Stimulated activated naive CD4-positive, alpha-beta T cell (primary cell): Measurements from ENCODE around the gene STAT3.
"Not testable (repeated sequence)": the region's sequence is repeated elsewhere in the genome, so short reads cannot be mapped to it uniquely, and the experiment has no call there.

Source experiments
- DNase-seq, 6 experiments: peaks; one replicate each; lab custom pipeline; 2025; lab: John Stamatoyannopoulos, UW

STAT3 gene

DNA sequence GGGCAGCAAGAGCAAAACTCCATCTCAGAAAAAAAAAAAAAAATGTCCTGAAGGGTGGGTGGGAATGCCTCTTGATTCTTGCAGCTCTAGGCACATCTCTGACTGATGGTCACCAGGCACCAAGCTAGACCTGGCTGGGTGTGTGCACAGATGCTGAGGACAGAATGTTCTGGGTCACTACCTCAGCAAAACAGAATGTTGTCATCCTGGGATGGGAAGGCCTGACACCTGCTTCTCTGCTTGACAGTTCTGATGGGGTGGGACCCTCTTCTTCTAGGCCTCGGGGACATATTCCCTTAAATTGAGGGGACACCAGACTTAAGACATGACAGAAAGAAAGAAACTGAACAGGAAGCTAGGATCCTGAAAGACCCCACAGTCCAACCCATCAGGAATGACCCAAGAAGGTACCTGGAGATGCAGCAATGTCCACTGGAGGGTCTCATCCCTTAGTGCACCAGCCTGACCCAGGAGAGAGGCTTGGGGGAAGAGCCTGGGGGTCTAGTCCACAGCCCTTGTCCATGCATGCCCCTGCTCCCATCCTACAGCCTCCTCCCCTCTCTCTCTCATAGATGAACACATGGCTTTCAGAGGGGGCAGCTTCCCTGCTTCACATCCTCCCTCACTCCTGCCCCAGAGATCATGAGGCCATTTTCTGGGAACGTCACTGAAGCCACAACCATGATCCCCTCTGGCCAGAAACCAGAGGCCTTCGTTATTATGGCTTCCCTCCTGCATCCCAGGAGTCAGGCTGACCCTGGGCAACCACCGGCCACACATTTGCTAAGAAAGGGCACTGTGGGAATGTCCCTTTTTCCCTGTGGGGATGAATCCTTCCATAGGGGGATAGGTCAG, 108.2 kb downstream of the STAT3 start:
- DNase-seq: no peak

DNA sequence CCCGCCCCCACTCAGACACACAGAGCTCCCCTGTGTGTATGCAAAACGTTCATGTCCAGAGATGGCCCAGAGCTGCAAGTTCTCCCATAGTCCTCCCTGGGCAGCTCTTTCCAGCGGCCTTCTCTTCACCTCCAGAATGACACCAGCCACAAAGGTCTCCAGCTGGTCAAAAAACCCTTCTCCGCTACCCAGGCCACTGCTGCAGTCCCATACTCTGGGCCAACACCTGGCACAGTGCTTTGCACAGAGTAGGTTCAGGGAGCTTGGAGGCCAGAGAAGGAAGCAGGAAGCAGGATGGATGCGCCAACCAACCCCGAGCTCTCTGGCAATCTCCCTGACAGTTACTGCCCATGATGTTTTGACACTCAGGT, 110.9 kb downstream of the STAT3 start:
- peak in 1 of 6 experiments; percentile 11 for DNase-seq

DNA sequence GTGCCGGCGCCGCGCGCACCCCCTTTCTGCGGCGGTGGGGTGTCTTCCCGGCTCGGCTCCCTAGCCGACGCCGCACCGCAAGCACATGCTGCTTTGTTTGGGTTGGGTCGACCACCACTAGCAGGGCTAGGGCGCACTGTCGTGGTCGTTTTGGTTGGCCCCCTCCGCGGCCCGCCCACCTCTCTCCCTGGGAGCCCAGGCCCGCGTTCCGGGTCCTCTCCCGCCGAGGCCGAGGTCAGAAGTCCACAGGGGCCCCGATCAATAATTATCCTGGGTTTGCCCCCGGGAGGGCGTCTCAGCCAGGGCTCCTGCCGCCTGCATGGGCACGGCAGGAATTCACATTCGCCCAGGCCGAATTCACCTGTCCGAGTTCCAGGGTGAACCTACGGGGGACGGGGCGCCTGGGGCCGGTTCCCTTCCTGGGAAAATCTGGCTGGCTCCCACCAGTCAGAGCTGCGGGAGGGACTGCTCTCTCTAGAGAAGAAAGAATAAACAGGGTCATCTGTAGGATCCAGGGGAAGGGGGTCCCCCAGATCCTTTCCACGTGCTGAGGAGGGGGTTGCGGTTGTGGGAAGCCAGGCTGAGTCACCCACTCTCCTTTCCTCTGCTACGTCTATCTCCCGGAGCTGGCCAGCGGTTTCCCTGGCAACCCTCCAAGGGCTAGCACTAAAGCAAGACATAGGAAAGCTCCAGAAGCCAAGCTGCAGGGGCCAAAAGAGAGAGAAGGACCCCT, 111.5 kb downstream of the STAT3 start:
- peak in 1 of 6 experiments; percentile 9 for DNase-seq

DNA sequence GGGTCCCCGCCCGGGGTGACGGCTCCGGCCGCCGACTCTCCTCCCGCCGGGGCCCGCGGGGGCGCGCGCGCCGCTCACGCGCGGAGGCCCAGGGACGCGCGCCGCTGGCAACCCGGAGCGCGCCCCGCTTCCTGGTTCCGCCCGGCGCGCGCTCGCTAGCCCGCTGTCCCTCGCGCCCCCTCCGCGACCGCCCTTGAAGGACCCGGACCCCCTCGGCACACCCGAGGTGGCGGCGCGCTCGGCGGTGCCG, 112.0 kb downstream of the STAT3 start, which contains the start of gene STAT5B:
Gene STAT5B (minus strand): TSS at position 33 of the 250 bp plus-strand sequence. CDS start 44,264 bp downstream, outside the sequence.
- DNase-seq: peak; percentile 45 to 74 (median 56)

DNA sequence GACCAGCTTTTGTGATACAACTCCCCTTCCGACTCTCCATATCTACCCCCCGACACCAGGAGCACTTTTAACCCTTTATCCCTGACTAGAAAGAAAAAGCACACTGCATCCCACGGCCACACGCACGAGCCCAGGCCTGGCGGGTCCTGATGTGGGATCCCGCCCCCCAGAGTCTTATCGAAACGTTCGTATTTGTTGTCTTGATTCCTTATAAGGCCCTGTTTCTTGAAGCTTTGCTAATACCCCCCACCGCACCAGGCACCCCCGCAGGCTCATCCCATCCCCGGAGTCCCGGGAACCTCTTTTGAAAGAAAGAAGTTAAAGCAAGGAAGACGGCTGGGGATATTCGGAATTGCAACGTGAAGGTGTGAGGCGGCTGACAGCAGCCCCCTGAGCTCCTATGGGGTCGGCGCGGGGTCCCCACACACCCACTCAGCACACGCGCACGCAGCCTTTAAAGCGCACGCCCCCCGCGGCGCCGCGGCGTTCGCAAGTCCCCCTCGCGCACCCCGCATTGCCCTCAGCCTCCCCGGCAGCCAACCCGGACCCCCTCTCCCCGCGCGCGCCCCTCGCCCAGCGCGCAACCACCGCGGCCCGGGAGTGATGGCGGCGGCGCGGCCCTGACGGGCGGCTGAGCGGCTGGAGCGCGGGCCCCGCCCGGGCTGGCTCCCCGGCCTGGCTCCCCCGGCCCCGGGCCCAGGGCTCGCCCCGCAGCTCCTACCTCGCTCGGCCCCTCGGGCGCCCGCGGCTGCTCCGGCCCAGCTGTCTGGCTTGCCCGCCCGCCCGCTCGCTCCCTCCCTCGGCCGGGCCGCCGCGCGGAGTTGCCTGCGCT, 112.5 kb downstream of the STAT3 start:
- peak in 5 of 6 experiments; percentile 18 to 53 (median 45) for DNase-seq

DNA sequence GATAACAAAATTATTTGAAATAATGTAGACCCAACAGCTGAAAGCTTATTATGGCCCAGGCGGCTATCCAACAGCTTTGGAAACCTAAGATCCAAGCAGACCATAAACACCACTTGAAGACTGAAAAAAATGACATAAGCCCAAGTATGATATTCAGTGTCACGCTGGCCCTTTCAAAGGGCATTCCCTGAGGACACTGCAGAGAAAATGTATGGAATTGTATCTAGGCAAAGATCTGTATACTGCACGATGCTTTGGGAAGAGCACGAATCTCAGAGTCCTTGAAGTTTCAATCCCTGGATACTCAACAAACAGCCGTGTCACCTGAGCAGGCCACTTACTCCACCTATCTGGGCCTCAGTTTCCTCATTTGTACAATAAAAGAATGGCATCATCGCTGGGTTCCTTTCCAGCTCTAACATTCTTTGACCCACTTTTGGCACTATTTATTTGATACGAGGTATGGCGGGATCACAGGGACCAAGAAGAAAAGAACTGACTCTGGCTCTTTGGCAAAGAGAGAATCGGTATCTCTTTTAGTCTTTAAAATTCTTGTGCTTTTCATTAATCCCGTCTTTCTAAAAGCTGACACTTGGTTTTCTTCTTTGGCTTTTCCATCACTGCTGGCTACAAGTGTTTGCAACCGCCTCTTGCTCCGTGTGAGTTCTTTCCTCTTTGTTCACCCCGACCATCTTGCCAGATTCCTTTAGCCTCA, 113.3 kb downstream of the STAT3 start:
- DNase-seq: no peak

DNA sequence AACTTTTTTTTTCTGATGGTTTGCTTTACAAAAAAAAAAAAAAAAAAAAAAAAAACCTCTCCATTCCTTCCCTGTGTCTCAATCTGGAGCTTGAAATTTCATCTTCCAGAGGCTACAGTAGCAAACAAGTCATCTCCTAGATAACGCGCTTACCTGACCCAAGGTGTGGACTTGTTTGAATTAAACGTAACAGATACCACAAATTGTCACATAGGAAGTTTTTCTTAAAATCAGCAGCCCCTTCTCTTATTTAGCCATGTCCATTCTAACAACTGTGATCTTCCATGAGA, 114.0 kb downstream of the STAT3 start:
- no peak for DNase-seq

DNA sequence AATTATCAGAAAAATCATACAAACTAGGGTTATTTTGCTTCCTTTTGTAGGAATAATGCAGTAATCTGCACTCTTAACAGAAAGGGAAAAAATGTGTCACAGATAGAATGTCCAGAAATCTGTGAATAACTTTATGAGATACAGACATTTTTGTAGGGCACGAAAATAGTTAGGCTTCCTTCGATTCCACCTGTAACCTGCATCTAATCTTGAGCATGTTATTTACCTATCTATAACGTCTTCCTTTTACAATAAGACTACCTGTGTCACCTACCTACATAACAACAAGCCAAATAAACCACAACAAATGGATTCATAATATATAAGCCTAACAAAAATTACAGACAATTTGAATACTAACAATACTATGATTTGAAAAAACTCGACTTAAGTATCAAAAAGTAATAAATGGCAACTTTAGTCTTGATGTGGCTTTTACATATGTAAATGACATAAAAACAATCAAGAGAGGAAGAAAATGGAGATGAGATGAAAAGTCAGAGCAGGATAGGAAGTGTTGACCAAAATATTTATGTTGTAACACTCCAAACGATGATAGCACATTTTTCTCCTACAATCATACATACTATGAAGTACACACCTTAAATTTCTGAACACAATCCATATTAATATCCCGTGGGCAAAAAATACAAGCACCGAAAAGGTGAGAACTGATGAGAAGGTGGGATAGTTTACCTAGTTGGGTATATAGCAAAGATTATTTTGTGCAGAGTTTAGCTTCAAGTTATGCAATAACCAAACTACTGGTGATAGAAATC, 114.6 kb downstream of the STAT3 start:
- DNase-seq: peak in 2 of 6 experiments; percentile 31 to 32

DNA sequence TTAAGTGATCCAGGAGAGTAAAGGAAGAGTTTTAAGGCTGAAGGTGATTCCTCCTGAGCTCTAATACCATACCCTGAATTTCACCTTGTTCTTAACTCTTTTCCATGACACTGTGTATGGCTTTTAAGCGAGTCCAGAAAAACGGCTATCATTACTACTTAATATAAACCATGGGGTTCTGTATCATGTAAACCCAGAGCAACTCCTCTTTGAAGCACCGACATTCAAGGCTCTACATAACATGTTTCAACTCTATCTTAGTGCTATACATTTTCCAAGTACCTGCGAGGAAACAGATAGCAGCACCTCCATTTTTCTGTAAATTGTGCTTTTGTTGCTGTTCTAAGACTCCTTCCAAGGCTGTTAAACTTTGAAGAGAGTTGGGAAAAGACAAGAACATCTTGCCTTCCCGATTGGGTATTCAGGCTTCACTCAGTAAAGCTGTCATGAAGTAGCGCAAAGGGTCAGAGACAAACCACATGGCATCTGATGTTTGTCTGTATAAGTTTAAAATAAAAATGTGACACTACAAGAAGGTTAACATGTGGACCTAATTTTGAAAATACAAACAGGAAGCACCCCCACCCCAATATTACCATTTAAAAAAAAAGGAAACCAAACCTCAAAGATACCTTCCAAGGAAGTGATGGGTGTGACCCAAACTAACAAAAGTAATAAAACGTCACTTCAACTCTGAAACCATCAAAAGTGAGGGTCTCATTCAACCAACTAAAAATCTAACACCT, 115.9 kb downstream of the STAT3 start:
- DNase-seq: peak in 3 of 6 experiments; percentile 54 to 58 (median 56)

DNA sequence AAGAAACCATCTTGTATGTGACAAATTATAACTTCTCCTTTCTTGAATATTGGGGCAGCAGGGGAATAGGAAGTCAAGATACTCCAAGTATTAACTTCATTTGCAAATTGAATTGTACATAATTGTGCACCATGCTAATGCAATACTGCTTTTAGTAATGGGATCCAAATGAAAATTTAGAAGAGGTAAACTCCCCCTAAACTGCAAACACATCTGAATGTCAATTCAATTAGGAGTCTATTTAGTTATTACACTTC, 116.5 kb downstream of the STAT3 start:
- no peak for DNase-seq

DNA sequence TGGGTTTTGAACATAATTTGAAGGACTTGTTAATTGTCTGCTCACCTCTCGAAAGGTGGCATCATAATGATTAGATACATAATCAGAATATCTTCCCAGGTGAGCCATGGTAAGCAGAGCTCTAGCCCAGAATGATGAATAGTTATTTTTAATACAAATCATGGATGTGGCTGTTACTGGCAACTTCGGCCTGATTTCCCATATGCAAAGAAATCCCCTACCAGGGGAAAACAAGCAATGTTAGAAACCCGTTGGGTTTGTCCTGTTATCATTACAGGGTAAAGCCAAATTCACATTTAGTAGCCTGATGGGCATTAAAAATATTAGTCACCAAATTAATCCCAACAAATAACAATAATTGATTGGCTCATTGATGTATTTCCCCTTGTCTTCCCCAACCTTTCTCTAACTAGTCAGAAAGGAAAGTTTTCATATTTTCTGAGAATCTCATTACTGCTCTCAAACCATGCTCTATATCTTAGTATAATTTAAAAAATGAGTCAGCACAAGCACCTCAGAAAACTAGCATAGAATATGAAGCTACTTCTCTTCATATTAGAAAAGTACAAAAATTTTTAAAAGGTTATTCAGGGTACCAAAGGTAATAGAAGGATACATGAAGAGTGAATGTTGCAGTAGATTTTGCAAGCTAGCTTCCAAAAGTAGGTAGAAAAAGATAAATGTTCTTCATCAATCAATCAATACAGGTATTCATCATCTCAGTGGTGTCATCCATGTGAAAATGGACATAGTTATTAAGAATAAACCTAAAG, 117.0 kb downstream of the STAT3 start:
- DNase-seq: no peak

DNA sequence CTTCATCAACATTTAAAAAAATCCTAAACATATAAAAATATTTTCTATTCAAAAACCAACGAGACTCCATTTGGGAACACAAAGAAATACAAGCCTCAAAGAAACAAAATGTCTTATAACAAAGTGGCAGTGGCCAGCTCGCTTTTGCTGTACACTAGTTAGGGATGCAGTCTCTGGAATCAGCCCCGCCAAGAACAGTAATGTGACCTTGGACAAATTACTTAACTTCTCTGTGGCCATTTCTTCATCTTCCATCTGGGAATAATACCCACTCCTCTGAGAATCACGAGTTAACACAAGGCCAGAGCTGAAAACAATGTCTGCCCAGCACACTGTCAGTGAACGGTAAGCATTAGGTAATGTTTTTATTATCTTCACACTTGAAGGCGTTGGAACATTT, 117.6 kb downstream of the STAT3 start:
- DNase-seq: no peak

DNA sequence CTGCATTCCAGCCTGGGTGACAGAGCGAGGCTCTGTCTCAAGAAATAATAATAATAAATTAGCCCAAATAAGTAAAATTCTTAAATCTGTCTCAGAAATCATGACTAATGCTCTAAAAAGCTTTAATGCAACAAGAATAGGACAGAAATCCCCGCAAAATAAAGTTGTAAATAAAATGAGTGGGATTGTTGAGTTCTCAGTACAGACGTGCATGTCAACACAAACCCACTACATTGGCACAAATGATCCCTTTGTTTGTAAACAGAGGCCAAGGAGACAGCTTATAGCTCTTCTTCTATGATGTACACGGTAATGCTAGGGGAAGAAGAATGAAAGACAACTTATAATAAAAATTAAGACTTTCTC, 118.1 kb downstream of the STAT3 start:
- no peak for DNase-seq

DNA sequence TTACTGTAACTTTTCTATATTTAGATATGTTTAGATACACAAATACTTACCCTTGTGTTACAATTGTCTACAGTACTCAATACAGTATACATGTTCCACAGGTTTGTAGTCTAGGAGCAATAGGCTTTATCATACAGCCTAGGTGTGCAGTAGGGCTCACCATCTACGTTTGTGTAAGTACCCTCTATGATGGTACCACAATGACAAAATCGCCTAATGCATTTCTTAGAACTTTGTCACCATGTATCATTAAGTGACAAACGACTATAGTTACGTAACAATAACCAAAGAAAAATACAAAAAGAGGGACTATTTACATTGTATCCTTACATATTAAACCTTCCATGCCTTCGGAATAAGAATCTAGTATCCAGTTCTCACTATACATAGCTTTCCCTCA, 120.0 kb downstream of the STAT3 start:
- no peak for DNase-seq

DNA sequence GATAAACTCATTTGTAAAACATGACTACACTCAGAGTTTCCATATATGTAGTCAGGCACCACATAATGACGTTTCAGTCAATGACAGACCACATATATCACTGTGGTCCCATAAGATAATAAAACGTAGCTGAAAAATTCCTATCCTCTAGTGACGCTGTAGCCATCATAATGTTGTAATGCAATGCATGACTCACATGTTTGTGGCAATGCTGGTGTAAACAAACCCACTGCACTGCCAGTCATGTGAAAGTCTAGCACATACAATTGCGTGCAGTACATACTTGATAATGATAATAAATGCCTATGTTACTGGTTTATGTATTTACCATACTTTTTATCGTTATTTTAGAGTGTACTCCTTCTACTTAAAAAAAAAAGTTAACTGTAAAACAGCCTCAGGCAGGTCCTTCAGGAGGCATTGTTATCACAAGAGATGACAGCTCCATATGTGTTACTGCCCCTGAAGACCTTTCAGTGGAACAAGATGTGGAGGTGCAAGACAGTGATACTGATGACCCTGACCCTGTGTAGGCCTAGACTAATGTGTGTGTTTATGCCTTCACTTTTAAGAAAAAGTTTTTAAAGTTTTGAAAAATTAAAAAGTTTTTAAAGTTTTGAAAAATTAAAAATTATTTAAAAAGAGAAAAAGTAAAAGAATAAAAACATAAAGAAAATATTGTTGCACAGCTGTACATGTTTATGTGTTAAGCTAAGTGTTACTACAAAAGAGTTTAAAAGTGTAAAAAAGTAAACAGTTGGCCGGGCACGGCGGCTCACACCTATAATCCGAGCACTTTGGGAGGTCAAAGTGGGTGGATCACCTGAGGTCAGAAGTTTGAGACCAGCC, 121.1 kb downstream of the STAT3 start:
- peak in 4 of 6 experiments; percentile 13 to 42 (median 34) for DNase-seq

DNA sequence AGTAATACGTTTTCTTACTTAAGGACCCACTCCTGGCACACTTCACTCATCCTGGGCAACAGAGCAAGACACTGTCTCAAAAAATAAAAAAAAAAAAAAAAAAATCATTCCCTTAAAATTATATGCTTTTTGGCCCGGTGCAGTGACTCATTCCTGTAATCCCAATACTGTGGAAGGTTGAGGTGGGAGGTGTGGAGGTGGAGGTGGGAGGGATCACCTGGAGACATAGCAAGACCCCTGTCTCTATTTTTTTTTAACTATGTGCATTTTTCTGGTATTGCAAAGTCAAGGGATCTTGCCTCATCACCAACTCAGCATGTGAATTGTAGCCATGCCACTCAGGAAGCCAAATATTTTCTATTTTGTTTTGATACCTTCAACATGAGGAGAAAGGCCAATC, 121.8 kb downstream of the STAT3 start:
- no peak for DNase-seq

DNA sequence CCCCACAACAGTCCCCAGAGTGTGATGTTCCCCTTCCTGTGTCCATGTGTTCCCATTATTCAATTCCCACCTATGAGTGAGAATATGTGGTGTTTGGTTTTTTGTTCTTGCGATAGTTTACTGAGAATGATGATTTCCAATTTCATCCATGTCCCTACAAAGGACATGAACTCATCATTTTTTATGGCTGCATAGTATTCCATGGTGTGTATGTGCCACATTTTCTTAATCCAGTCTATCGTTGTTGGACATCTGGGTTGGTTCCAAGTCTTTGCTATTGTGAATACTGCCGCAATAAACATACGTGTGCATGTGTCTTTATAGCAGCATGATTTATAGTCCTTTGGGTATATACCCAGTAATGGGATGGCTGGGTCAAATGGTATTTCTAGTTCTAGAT, 123.9 kb downstream of the STAT3 start:
- DNase-seq: not testable (repeated sequence)
